Prostate gland (tissue), 2 donors: Measurements from ENCODE around the gene C13orf42. TPM values are rescaled to one million over a fixed set of nuclear protein-coding genes. Genes with fewer than 3 reads are reported as not detected.

Experiments used
- DNase-seq: peaks from one replicate; pipeline ENCODE4 v3.0.0-alpha.2; 2019; ENCODE audit warnings: low spot score
- H3K27ac ChIP-seq, 2 donors: fragments of 200-600 bp; sonication (generic); 2 replicates each; pipeline ENCODE4 v1.5.1; 2017 to 2019
- H3K27me3 ChIP-seq: fragments of 200-600 bp; sonication (generic); replicated peaks from 2 replicates; pipeline ENCODE4 v1.5.1; 2019; ENCODE audit not compliant: insufficient read depth
- H3K36me3 ChIP-seq, 2 donors: fragments of 200-600 bp; sonication (generic); 1 replicate in 1 of 2; 2 replicates in 1 of 2; pipeline versions ENCODE4 v1.5.1 to v1.8.1; 2017 to 2019
- H3K4me1 ChIP-seq: fragments of 200-600 bp; sonication (generic); replicated peaks from 2 replicates; pipeline ENCODE4 v1.5.1; 2019
- H3K4me3 ChIP-seq, 2 donors: fragments of 200-600 bp; sonication (generic); 2 replicates each; pipeline ENCODE4 v1.5.1; 2017 to 2019
- H3K9me3 ChIP-seq: fragments of 200-600 bp; sonication (generic); 2 replicates; pipeline ENCODE4 v1.5.1; 2017
- CTCF ChIP-seq, 4 experiments: fragments of 200-600 bp in 2 of 4; fragments of 450-650 bp in 2 of 4; sonication (generic) in 2 of 4; IDR thresholded peaks; 1 replicate in 3 of 4; 2 replicates in 1 of 4; pipeline ENCODE4 v1.5.1; 2016 to 2019; ENCODE audit warnings: antibody characterized with exemption in 4 of 4, mild to moderate bottlenecking in 2 of 4, moderate library complexity in 2 of 4
- POLR2A ChIP-seq: fragments of 450-650 bp; IDR thresholded peaks from one replicate; pipeline ENCODE4 v1.6.1; 2016; ENCODE audit warnings: antibody characterized with exemption, mild to moderate bottlenecking
- POLR2AphosphoS5 ChIP-seq: sonication (generic); formaldehyde crosslinking; IDR thresholded peaks from one replicate; pipeline ENCODE4 v1.6.1; 2017; ENCODE audit warnings: antibody characterized with exemption
- WGBS: methylation state at CpG from one replicate; pipeline ENCODE4 v1.1.5; 2018; 5-methylcytosine and 5-hydroxymethylcytosine counted together
- intact Hi-C: fragments of 100-400 bp; cut with DNase I; formaldehyde crosslinking; loops from one replicate; pipeline ENCODE4 v1.14.2; 2022
- total RNA-seq, 2 donors: library from RNA; depleted of rRNA; stranded (reverse); fragments of >200 nt; gene quantifications; one replicate each; pipeline ENCODE4 v1.1.0, GENCODE V29; 2016

C13orf42 gene
- total RNA-seq, 2 donors from 2014 or later: 0.57 TPM; not detected in 1

GRCh38 chr13:51036418-51036817 lies 74.7 kb downstream of the C13orf42 start:
- DNase-seq: no peak
- H3K9me3 ChIP-seq: no peaks in the 10 kb centered on the region

GRCh38 chr13:51035978-51036377 lies 75.1 kb downstream of the C13orf42 start:
- Histone ChIP-seq H3K36me3 (no peaks in the 10 kb centered on the region), H3K4me3 (no peak overlapping the region), H3K4me1 (peaks cover 7% of the 10 kb centered on the region), H3K27me3 (no peaks in the 10 kb centered on the region), H3K27ac (no peak overlapping the region), H3K9me3 (no peaks in the 10 kb centered on the region)
- no peak for DNase-seq
- WGBS: 61% methylated on average over 2 of the region's 2 CpGs
- intact Hi-C loops: no loop called here
- TF ChIP-seq POLR2A: no peak
- TF ChIP-seq CTCF (IDR thresholded peaks at IDR 0.05): no peak
- TF ChIP-seq POLR2AphosphoS5: no peak

More at GRCh38 chr13:51036418-51036817, 74.7 kb downstream of the C13orf42 start:
- H3K27ac ChIP-seq: no peak overlapping the region
- H3K4me1 ChIP-seq: peaks cover 7% of the 10 kb centered on the region
- no peak overlapping the region for H3K4me3 ChIP-seq
- WGBS: 88% methylated on average over 2 of the region's 2 CpGs
- no peaks in the 10 kb centered on the region for H3K36me3 ChIP-seq
- TF ChIP-seq POLR2A (no peak), POLR2AphosphoS5 (no peak), CTCF (IDR thresholded peaks at IDR 0.05) (no peak)
- no peaks in the 10 kb centered on the region for H3K27me3 ChIP-seq
- intact Hi-C loops: no loop called here

- intact Hi-C loops: no loop called here
- Histone ChIP-seq H3K9me3 (no peaks in the 10 kb centered on the region), H3K4me1 (peaks cover 7% of the 10 kb centered on the region), H3K36me3 (no peaks in the 10 kb centered on the region), H3K27ac (no peak overlapping the region), H3K27me3 (no peaks in the 10 kb centered on the region), H3K4me3 (no peak overlapping the region)
- WGBS: 89% methylated on average over 4 of the region's 4 CpGs
- no peak for TF ChIP-seq POLR2A
- DNase-seq: no peak
Measured at GRCh38 chr13:51035469-51035868, 75.6 kb downstream of the C13orf42 start.

- TF ChIP-seq CTCF (IDR thresholded peaks at IDR 0.05) (no peak), POLR2AphosphoS5 (peak; percentile 93), POLR2A (no peak)
Measured at GRCh38 chr13:51034906-51035305, 76.2 kb downstream of the C13orf42 start.

GRCh38 chr13:51033421-51034185 lies 77.5 kb downstream of the C13orf42 start:
- TF ChIP-seq CTCF (IDR thresholded peaks at IDR 0.05) (no peak), POLR2A (no peak), POLR2AphosphoS5 (no peak)
- intact Hi-C loops: no loop called here
- DNase-seq: no peak
- H3K36me3 ChIP-seq: no peaks in the 10 kb centered on the region
- H3K27me3 ChIP-seq: no peaks in the 10 kb centered on the region
- no peaks in the 10 kb centered on the region for H3K9me3 ChIP-seq
- peaks cover 7% of the 10 kb centered on the region for H3K4me1 ChIP-seq
- H3K27ac ChIP-seq: no peak overlapping the region
- H3K4me3 ChIP-seq: no peak overlapping the region
- WGBS: 51% methylated on average over 5 of the region's 5 CpGs

More at GRCh38 chr13:51034906-51035305, 76.2 kb downstream of the C13orf42 start:
- Histone ChIP-seq H3K4me3 (no peak overlapping the region), H3K27me3 (no peaks in the 10 kb centered on the region), H3K27ac (no peak overlapping the region), H3K9me3 (no peaks in the 10 kb centered on the region), H3K36me3 (no peaks in the 10 kb centered on the region), H3K4me1 (peaks cover 7% of the 10 kb centered on the region)
- intact Hi-C loops: no loop called here
- WGBS: 45% methylated on average over 3 of the region's 3 CpGs
- peak; percentile 63 for DNase-seq
